Activated B cell treated with CpG ODN at 0.5 μM for 24 hours (primary cell): Measurements from ENCODE around the gene RFX8. TPM values are rescaled to one million over a fixed set of nuclear protein-coding genes. Genes with fewer than 3 reads are reported as not detected.

ENCODE experiments used
- ATAC-seq: fragments of 200-7000 bp; cut with Tn5 transposase; one replicate; pipeline ENCODE4 v1.10.0; 2021; ENCODE audit warnings: low read depth, mild to moderate bottlenecking, moderate library complexity
- CTCF ChIA-PET: fragments of 350-600 bp; sonication (Branson Sonifier 250); formaldehyde crosslinking; loops from one replicate; lab custom pipeline; 2021; ENCODE audit warnings: antibody characterized with exemption; lab: Charles Lee
- POLR2A ChIA-PET: fragments of 350-600 bp; sonication (Branson Sonifier 250); formaldehyde crosslinking; loops from one replicate; lab custom pipeline; 2021; ENCODE audit warnings: antibody characterized with exemption; lab: Charles Lee
- DNase-seq: peaks from one replicate; pipeline ENCODE4 v3.0.0; 2022
- H3K27ac Mint-ChIP-seq: one replicate; pipeline ENCODE4 v1.8.0; 2020; ENCODE audit warnings: mixed read lengths
- H3K27me3 Mint-ChIP-seq: one replicate; pipeline ENCODE4 v1.8.0; 2021; ENCODE audit warnings: mixed read lengths
- H3K36me3 Mint-ChIP-seq: one replicate; pipeline ENCODE4 v1.8.0; 2021; ENCODE audit warnings: low read depth, mixed read lengths
- H3K4me1 Mint-ChIP-seq: one replicate; pipeline ENCODE4 v1.8.0; 2021; ENCODE audit warnings: mixed read lengths
- H3K4me3 Mint-ChIP-seq: one replicate; pipeline ENCODE4 v1.8.0; 2020; ENCODE audit warnings: mild to moderate bottlenecking, mixed read lengths
- H3K9me3 Mint-ChIP-seq: one replicate; pipeline ENCODE4 v1.8.0; 2020; ENCODE audit warnings: mixed read lengths
- CTCF ChIP-seq: fragments of 200-600 bp; IDR thresholded peaks from one replicate; pipeline ENCODE4 v1.8.0; 2022; ENCODE audit warnings: antibody characterized with exemption, mild to moderate bottlenecking
- intact Hi-C: fragments of 100-400 bp; cut with micrococcal nuclease; formaldehyde crosslinking; loops from one replicate; pipeline ENCODE4 v1.15.1; 2024
- total RNA-seq: library from RNA; stranded (reverse); gene quantifications from 2 replicates; pipeline ENCODE4 v1.2.3, GENCODE V29; 2022

RFX8 gene
- total RNA-seq, 1 donor from 2014 or later = not detected

- ChIA-PET POLR2A (interaction anchor here (0.6 to 2.4 kb wide), 3 partner anchors 12 to 26 kb away, joined by 3 to 6 read pairs (median 3); no protein-coding TSS in a partner anchor), CTCF (interaction anchor here (1.0 to 2.5 kb wide), 3 partner anchors 12 to 46 kb away, joined by 3 to 13 read pairs (median 8); no protein-coding TSS in a partner anchor)
- H3K9me3 Mint-ChIP-seq = no peaks in the 10 kb centered on the region
- no peak overlapping the region for H3K4me3 Mint-ChIP-seq
- peaks cover 15% of the 10 kb centered on the region for H3K4me1 Mint-ChIP-seq
- no peak for ATAC-seq
- no peak for DNase-seq
- intact Hi-C loops = loop anchor here (5.0 kb wide), 1 partner anchor 376 kb away; no protein-coding TSS in a partner anchor
- peaks cover 45% of the 10 kb centered on the region for H3K27me3 Mint-ChIP-seq
- TF ChIP-seq CTCF = no peak
- H3K27ac Mint-ChIP-seq = no peak overlapping the region
- no peaks in the 10 kb centered on the region for H3K36me3 Mint-ChIP-seq
These were observed 86.7 kb downstream of the RFX8 start for GRCh38 chr2:101388232-101388631.

- ATAC-seq (peak; percentile 83), DNase-seq (peak; percentile 44)
- H3K9me3 Mint-ChIP-seq = no peaks in the 10 kb centered on the region
- TF ChIP-seq CTCF = no peak
- peaks cover 15% of the 10 kb centered on the region for H3K4me1 Mint-ChIP-seq
- no peak within 1 kb of the TSS for H3K27ac Mint-ChIP-seq
- no peaks in the 10 kb centered on the region for H3K36me3 Mint-ChIP-seq
- CTCF ChIA-PET = interaction anchor here (1.2 to 2.5 kb wide), 3 partner anchors 13 to 45 kb away, joined by 5 to 13 read pairs (median 8); no protein-coding TSS in a partner anchor
- peak within 1 kb of the TSS; percentile 66 for H3K4me3 Mint-ChIP-seq
- POLR2A ChIA-PET = interaction anchor here (1.4 to 2.4 kb wide), 2 partner anchors 13 to 385 kb away, joined by 4 to 6 read pairs; partner anchors contain the start of gene RPL31
- H3K27me3 Mint-ChIP-seq = peaks cover 45% of the 10 kb centered on the region
- intact Hi-C loops = loop anchor here (1.0 to 5.0 kb wide), 2 partner anchors 45 to 375 kb away; no protein-coding TSS in a partner anchor
These were observed 87.6 kb downstream of the RFX8 start, which contains the start of gene CREG2 for GRCh38 chr2:101387151-101387834. Gene CREG2 (minus strand): TSS chr2:101387503. CDS start chr2:101387457, 46 bp downstream.

- Mint-ChIP-seq H3K4me1 (peaks cover 15% of the 10 kb centered on the region), H3K4me3 (peak overlapping the region; percentile 58), H3K27me3 (peaks cover 40% of the 10 kb centered on the region), H3K9me3 (no peaks in the 10 kb centered on the region), H3K36me3 (no peaks in the 10 kb centered on the region), H3K27ac (no peak overlapping the region)
- DNase-seq (no peak), ATAC-seq (no peak)
- TF ChIP-seq CTCF = no peak
- intact Hi-C loops = loop anchor here (1.0 to 5.0 kb wide), 2 partner anchors 44 to 374 kb away; no protein-coding TSS in a partner anchor
- POLR2A ChIA-PET = interaction anchor here (0.6 to 2.4 kb wide), 3 partner anchors 8 to 385 kb away, joined by 4 to 6 read pairs (median 6); partner anchors contain the start of gene RPL31
- CTCF ChIA-PET = interaction anchor here (0.8 to 2.5 kb wide), 3 partner anchors 16 to 45 kb away, joined by 4 to 13 read pairs (median 5); no protein-coding TSS in a partner anchor
These were observed 88.2 kb downstream of the RFX8 start for GRCh38 chr2:101386599-101387150.

- ATAC-seq (no peak), DNase-seq (no peak)
- Mint-ChIP-seq H3K4me3 (no peak overlapping the region), H3K9me3 (no peaks in the 10 kb centered on the region), H3K4me1 (peaks cover 12% of the 10 kb centered on the region), H3K27ac (no peak overlapping the region), H3K27me3 (peaks cover 25% of the 10 kb centered on the region), H3K36me3 (no peaks in the 10 kb centered on the region)
- POLR2A ChIA-PET = no interaction called here
- intact Hi-C loops = no loop called here
- CTCF ChIA-PET = interaction anchor here (1.6 kb wide), 1 partner anchor 448 kb away, joined by 4 read pairs; no protein-coding TSS in a partner anchor
- TF ChIP-seq CTCF = no peak
These were observed 91.8 kb downstream of the RFX8 start for GRCh38 chr2:101383016-101383541.
